Activated T-cell treated with anti-CD3 and anti-CD28 coated beads for 4 hours (primary cell): ENCODE data around the gene PTPRN2.

Experiments used
- DNase-seq: peaks from one replicate; pipeline ENCODE4 v3.0.0-alpha.2; 2020

The PTPRN2 gene

DNA sequence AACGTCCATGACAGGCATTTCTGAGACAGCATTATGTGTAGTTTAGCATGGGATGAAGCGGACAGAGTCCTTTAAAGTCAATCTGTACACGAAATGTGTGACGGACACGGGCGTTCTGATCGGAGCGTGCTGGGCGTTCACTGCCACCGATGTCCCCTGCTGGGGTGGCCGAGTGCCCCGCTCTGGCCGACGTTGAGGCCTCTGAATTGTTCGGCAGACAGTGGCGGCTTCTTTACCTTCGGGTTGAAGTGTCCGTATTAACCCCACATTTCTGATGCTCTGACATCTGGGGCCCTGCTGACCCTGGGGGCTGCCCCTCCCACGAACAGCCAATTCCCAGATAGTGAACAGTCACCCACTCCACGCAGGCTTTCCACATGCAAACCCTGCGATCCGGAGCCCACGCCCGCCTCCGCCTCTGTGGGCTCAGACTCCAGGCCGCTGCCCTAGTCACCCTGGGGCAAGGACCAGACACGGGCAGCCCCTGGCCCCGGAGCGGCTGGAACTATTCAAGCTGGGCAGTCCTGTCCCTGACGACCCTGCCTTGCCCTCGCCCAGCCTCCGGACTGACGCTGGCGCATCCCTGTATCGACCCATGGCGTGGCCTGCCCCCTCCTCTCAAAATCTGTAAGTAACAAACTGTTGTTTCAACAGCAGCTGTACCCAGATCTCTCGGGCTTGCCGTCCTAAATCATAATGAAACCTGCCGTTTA lies 445.7 kb downstream of the PTPRN2 start:
- no peak for DNase-seq

DNA sequence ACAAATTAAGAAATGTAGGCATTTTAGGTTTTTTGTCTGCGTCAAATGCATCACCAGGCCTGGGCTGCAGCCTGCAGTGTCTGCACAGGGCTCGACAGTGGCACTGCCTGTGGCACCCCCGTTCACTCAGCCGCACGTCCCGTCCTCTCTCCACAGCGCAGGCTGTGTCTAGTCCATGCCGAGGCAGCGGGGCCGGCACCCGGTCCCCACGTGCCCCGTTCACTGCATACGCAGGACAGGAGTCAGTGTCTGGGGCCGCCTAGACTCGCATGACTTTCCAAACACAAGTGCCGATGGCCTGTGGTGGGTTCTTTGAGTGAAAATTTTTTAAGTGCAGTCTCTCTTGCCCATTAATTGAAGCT lies 446.4 kb downstream of the PTPRN2 start:
- DNase-seq, result no peak

DNA sequence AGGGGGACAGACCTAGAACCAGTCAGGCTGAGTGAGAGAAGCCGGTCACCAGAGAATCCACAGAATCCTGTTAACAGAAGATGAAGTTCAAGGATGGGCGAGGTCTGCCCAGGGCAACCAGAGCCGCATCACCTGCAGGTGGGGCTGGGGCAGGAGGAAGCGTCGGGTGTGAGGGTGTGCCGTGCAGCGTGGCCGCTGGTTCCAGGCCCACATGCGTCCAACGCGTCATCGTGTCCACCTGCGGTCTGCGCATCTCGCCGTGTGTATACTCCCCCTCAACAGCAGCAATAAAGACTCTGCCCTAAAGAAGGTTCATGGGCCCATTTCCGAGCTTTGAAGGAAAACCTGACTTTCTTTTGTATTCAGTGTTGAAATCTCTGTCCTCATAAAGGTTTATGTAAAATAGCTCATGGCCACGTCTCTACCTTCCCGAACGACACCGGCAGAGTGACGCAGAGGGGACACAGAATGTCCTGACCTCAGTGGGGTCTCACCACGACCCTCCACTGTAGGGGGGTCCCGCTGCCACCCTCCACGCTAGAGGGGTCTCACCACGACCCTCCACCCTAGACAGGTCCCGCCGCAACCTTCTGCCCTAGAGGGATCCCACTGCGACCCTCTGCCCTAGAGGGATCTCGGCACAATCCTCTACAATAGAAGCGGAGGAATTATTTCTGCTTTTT lies 446.9 kb downstream of the PTPRN2 start:
- no peak for DNase-seq

DNA sequence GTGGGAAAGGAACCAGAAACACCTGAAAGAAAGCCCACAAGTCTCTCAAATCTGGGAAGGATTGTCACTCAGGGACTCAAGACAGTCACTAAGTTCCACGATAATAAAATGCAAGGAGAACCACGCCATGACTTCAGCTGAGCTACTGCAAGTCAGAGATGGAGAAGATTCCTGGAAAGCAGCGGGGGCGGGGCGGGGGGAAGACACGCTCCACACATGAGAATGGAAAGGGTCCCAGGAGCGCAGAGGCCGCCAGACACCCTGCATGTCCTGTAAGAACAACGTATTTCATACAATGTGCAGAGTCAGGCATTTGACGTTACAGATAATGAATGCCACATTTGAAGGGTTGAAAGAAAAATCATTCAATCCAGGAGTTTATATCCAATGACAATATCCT lies 448.1 kb downstream of the PTPRN2 start:
- no peak for DNase-seq

DNA sequence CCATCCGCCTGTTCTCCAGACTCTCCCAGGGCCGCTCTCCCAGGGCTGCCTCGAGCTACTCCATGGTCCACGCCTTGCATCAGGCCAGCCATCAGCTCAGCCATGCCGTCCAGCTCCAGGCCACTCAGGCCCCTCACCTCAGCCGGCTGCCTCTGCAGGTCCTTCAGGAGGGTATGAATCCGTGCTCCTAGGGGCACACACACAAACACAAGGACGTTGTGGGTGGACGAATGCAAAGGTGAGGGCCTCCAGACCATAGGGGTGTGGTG lies 449.4 kb downstream of the PTPRN2 start:
- DNase-seq, result no peak

DNA sequence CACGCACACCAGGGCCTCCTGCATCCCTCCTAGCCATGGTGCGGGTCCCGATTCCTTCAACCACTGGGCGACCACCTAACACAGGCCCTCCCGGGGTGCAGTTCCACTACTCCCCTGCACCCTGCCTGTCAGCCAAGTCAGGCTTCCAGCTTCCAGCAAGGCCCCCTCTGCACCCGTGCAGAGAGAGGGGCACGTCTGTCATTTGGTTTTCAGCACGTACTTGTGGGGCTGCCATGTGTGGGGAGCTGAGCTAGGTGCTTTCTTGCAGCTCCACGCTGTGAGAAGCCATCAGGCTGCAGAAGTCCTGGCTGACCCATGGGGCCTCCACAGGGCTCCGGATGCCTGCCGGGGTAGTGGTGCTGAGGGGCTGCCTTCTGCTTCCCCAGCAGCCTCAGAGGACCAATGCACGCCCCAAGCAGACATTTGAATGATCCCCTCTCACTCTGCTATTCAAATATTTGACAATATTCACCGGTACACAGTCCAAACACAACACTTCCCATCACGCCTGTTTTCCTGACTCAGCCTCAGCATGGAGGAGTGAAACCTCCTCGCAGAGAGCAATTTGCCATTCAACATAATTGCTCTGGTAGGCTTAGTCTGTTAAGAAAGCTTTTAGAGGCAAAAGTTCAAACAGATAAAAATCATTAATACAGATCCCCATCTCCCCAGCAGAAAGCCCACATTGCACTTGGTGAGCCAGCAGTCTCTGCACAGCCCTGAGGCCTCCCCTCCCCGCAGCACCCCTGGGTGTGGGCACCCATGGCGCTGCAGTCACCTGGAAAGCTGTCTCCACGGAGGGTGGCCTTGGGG lies 449.9 kb downstream of the PTPRN2 start:
- no peak for DNase-seq

DNA sequence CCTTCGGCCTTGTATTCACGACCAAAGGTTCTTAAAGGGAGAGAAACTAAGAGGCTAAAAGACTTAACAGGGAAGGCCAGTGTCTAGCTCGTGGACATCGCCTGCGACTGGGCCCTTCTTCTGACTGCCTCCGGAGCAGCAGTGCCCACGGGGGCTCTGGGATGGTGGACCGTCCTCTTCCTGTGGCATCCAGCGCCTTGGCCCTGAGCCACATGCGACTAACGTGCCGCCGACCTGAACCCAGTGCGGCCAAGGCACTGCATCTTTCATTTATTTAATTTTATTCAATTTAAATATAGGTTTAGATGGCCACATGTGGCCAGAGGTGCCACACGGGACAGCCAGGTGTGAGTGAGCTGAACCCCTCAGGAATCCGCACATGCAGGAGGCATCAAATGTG lies 451.7 kb downstream of the PTPRN2 start:
- DNase-seq, result no peak

DNA sequence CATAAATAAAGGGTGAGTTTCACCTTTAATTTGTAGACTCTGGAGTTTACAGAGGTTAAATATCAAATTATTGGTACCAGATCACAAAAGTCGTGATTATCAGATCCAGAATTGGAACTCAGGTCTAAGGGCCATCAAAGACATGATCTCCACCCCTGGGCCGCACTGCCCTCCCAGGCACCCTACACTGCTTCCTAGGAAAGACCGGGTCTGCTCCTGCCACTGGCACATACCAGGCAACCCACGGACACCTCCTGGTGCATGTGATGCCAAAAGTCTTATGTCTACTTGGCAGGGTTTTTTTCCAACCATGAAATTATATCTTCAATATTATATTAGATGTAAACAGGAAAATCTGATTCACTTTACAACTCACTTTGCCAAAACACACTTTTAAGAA lies 452.8 kb downstream of the PTPRN2 start:
- DNase-seq, result no peak

DNA sequence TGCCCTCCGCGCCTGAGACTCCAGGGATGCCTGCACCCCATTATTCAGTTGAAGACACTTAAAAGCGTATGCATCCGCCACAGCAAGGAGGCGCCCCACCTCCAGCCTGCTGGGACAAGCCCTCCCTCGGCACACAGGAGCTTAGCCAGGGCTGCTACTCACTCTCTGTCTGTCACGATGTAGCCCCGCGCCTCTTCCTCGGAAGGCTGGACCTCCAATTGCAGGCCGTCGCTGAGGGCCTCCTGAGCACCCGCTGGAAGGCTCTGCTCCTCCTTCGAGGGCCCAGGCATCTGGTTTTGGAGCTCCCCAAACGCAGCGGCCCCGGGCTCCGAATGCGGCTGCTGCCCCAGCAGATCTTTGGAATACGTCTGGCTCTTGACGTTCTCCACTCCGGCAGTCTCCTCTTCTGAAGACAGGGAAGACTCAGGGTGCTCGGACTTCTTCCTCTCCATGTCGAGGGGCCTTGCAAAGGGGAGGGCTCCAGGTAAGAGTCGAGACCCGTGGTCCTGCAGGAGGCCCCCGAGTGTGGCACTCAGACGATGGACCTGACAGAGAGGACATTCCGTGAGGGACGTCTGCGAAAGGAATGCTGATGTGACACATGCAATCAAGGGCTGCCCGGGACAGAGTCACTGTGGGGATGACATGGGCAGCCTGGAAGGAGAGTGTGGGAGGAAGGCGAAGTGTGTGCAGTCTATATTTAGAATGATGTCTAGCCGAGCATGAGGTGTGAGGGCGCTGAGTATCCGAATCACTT lies 453.9 kb downstream of the PTPRN2 start:
- DNase-seq, result no peak

DNA sequence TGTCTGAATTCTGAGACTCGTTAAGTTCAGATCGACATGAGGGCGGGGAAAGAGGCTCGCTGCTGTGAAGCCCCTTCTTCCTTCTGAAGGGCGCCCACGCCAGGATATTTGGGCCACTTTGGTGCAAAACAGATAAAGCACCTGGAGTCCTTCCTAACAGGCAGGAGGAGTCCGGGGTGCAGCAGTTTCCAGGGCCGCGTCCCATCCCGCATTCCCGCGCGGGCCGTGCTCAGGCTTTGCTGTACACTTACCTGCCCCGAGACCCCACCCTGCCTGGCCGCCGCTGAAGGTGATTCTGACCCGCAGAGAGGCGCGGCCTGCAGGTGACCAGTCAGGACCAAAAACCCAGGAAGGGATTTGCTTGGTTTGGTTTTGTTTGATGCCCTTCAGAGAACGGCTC lies 454.6 kb downstream of the PTPRN2 start:
- no peak for DNase-seq

DNA sequence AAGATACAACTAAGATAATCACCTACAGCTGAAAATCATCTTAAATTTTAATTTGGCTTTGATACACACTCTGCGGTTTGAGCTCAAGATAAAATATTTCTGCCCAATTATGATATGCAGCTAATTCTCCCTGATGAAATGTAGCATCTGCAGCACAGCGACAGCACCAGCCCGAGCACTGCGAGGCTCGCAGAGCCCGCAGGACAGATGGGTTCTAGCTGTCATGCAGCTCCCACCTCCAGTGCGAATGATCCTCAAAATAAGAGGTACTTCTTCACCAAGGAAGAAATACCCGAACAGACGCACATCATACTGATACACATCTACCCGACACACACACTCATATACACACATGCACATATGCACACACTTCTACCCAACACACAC lies 457.6 kb downstream of the PTPRN2 start:
- no peak for DNase-seq

DNA sequence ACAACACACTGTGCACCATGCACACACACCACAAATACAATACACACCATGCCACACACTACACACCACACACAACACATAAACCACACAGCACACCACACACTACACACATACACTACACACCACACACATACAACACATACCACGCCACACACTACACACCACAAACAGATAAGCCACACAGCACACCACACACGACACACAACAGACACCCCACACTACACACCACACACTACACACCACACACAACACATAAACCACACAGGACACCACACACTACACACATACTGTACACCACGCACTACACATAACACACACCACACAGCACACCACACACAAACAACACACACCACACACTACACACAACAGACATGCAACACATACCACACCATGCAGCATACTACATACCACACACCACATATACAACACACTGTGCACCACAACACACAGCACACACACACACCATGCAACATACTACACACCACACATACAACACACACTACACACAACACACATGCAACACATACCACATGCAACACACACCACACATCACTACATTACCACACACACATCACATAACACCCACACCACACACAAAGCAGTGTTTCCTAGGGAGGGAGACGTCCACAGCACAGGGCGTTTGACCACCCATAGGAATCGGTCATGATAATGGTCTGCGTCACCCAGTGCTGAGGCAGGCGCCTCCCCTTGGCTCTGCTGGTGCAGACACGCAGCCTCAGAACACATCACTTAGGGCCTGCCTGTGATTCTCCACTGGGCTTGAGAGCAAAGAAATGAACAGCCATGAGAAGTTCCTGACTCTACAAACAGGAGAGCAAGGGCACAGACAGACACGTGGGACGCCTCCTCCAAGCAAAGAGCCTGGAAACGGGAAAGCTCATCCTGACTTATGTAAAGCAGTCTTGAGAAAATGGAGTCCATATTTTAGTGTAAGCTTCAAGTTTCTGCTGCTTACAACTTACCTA lies 458.3 kb downstream of the PTPRN2 start:
- no peak for DNase-seq

DNA sequence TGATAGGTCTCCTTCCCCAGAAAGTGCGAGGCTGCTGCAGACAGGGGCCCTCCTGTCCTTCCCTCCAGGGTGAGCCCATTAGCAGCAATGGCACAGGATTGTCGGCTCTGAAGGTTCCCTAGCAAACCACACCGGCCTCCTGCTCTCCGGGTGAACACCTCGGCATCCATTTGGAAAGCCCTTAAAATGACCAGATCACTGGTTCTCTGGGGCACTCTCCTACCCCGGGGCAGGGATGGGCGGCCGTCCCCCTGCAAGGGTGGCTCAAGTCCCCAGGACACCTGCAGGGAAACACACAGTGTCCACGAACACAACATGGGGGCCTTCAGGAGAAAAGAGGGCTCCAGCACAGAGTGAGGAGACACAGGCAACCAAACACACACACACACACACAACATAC lies 459.1 kb downstream of the PTPRN2 start:
- DNase-seq, result no peak

DNA sequence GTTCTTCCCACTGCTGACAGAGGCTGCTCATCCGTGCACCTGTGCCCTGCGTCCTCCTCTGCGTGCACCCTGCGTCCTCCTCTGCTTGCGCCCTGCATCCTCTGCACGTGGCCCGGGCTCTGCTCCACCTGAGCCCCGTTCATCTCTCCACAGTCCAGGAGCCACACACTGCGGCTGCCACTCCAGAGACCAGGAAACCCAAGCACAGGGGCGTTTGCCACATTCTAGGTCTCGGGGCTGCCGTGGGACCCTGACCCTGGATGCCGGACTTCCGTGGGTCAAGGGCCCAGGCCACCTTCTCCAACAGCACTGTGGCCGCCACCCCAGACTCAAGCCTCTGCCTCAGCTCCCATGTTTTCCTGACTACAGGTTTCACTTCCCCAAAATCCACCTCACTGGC lies 460.4 kb downstream of the PTPRN2 start:
- no peak for DNase-seq

DNA sequence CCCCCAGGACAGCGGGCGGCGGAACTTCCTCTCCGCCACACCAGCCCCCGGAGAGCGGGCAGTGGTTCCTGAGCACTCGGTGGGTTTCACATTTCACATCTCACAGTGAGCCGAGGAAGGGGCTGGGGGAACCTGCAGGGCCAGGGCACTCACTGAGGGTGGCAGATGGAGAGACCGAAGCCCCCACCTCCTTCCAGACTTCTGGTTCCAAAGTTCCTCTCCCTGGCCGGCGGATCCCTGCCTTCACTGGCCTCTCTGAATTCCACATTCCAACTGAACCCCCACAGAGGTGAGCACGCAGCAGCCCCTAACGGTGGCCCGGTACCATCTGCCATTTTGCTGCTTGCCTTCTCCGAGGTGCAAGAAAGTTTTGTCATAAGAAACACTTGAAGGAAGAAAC lies 461.0 kb downstream of the PTPRN2 start:
- no peak for DNase-seq

DNA sequence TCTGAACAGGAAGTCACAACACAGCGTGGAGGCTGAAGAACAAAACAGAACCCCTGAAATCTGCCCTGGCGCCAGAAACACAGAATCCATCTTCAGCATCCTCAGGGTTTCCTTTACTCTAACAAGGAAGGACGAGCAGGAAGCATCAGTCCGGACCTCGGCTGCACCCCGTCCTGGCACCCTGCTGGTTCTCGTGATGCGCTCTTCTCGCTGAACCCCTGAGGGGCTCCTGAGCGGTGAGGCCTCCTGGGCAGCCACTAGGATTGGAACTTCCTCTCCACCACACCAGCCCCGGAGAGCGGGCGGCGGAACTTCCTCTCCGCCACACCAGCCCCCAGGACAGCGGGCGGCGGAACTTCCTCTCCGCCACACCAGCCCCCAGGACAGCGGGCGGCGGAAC lies 461.9 kb downstream of the PTPRN2 start:
- no peak for DNase-seq

DNA sequence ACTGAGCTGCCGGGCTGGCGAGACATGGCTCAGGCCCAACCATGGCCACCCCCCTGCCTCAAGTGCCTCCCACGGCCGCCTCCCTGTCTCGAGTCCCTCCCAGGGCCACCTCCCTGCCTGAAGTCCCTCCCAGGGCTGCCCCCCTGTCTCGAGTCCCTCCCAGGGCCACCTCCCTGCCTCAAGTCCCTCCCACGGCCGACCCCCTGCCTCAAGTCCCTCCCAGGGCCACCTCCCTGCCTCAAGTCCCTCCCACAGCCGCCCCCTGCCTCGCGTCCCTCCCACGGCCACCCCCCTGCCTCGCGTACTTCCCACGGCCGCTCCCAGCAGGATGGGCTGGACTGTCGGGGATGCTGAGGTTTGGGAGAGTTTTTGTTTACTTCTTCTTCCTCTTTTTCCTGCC lies 462.5 kb downstream of the PTPRN2 start:
- no peak for DNase-seq

DNA sequence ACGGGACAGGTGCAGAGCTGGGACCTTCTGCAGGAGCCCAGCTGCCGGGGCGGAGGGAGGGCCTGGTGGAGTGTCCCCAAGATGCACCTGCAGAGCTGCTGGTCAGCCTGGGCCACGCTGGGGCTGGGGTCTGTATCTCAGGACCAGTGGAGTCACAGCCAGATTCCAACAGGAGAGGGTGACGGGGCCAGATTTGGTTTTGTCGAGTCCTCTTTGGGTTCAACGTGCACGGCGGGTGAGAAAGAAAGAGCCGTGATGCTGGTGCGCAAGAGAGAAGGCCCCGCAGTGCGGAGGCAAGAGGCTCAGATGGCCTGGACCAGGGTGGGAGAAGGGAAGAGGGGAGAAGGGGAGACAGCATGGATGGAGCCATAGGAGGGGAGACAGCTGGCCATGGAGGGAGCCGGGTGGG lies 462.9 kb downstream of the PTPRN2 start:
- no peak for DNase-seq

DNA sequence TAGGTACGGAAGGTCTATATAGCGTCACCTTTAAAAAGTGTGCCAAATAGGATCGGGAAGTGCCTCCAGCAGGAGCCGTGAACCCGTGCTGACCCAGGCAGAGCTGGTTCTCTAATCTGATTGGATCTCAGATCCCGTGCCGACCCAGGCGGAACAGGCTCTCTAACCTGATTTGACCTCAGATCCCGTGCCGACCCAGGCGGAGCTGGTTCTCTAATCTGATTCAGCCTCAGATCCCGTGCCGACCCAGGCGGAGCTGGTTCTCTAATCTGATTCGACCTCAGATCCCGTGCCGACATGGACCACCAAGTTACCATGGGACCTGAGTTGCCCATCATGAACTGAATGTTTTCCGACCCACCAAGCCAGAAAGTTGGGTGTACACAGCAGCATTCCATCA lies 463.9 kb downstream of the PTPRN2 start:
- no peak for DNase-seq

DNA sequence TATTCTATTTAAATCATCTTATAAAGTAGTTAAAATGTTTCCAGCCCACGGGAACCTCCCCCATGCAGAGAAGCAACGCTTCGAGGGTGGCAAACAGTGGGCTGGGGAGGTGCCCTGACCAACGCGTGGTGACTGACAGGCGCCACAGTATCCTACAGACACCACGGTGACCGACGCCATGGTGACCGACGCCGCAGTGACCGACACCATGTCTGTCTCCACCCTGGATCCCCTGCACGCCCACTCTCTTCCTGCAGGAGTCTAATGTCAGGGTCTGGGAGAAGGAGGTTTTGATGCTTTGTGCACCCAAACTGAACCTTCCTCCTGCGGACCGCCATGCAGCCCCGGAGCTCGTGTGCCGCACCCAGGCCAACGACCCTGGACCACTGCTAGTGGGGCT lies 464.4 kb downstream of the PTPRN2 start:
- DNase-seq, result no peak

DNA sequence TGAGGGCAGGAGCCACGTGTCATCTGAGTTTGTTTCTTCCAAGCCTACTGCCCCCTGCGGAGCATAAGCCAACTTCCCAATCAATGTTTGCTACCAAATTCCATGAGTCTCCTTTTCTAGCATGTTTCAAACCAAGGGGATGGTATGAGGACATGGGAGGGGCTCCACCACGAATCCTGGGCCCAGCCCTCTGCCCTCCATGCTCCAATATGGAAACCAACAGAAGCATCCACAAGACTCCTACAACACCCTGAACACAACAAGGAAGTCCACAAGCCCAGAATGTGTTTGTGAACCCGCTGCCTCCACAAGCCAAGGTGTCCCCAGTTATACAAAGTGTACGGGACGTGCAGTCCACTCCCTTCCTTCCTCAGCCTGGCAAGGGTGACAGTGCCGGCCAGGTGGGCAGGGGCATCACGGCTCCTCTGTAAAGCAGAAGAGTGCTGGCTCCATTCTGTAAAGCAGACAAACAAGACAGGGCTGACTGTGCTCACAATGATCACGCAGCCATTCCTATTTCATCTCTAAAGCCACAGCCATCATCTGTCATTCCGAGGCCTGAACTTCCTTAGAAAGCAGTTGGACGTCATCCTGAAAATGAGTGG lies 466.1 kb downstream of the PTPRN2 start:
- DNase-seq, result no peak

DNA sequence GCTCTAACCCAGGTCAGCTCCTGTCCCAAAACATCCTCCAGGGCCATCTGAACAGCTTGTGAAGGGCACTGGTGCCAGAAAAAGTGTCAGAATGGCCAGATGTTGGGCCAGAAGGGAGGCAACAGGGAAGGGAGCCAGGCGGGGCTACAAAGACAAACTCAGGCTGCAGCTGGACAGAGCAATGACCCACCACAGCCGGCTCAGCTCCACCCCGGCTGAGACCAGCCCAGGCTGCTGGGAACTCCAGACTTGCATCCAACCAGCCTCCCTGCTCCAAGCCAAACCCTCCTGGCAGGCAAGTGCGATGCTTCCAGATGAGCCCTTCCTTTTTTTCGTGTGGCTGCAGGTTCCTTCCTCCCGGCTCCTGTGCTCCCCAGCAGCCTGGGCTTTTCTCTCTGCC lies 466.9 kb downstream of the PTPRN2 start:
- no peak for DNase-seq
